Suprapubic skin (tissue), 3 donors: ENCODE data around the gene AFG1L.

Experiments used
- CTCF ChIP-seq, 2 donors: fragments of 200-600 bp in 1 of 2; fragments of 450-650 bp in 1 of 2; sonication (generic) in 1 of 2; IDR thresholded peaks; one replicate each; pipeline ENCODE4 v1.5.1; 2016 to 2019; ENCODE audit warnings: antibody characterized with exemption in 2 of 2, mild to moderate bottlenecking in 1 of 2, moderate library complexity in 1 of 2
- EP300 ChIP-seq: sonication (generic); formaldehyde crosslinking; IDR thresholded peaks from one replicate; pipeline ENCODE4 v1.6.1; 2017; ENCODE audit warnings: antibody characterized with exemption

GRCh38 chr6:108364470-108364869, 69.6 kb downstream of the AFG1L start:
- no peak for TF ChIP-seq CTCF (IDR thresholded peaks at IDR 0.05)
- no peak for TF ChIP-seq EP300
